SIG-M5 (cell line): ENCODE data around the gene NDUFAF2.
"Not testable (repeated sequence)": the region's sequence is repeated elsewhere in the genome, so short reads cannot be mapped to it uniquely, and the experiment has no call there.

ENCODE experiments used
- DNase-seq: peaks from one replicate; lab custom pipeline; 2025; lab: John Stamatoyannopoulos, UW

NDUFAF2 gene, protein sequence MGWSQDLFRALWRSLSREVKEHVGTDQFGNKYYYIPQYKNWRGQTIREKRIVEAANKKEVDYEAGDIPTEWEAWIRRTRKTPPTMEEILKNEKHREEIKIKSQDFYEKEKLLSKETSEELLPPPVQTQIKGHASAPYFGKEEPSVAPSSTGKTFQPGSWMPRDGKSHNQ

DNA sequence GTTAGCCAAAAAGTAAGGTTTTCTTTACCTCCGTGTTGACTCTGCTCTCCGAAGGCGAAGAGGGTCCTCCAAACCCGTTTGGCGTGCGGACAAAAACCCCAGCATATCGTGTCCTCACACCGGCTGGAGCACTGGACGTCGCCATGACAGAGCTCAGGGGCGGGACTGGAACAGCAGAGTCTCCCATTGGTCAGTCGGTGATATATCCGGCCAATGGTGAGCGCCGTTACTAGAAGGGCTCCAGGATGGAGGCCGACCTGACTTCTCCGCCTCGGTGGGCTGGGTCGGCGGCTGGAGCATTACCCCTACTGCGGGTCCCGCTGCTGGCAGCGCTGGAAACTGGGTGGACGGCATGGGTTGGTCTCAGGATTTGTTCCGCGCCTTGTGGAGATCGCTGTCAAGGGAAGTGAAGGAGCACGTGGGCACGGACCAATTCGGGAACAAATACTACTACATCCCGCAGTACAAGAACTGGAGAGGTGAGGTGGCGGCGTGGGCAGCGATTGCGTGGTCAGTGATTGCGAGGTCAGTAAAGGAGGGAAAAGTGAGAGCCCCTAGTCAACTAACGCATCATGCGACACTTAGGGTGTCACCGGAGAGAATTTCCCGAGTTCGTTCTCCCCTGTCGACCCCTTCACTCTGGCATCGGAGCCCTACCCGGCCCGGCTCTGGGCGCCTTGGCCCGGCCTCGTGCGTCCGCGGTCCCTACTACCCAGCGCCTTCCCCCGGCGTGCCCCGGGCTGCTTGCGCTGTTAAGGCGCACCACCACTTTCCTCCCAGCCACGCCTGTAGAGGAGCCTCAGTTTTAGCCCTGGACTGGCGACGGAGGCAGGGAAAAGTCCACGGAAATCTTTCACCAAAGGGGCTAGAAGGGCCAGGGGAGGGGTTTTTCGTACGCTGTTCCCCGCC is at the start of gene NDUFAF2, which contains the start of gene ERCC8:
NDUFAF2 (plus strand) TSS at position 302 of the 909 bp plus-strand sequence; CDS start at position 353, 51 bp downstream.
ERCC8 (minus strand) TSS at position 167 of the 909 bp plus-strand sequence; CDS start at position 105, 62 bp downstream.
- peak; percentile 75 for DNase-seq

DNA sequence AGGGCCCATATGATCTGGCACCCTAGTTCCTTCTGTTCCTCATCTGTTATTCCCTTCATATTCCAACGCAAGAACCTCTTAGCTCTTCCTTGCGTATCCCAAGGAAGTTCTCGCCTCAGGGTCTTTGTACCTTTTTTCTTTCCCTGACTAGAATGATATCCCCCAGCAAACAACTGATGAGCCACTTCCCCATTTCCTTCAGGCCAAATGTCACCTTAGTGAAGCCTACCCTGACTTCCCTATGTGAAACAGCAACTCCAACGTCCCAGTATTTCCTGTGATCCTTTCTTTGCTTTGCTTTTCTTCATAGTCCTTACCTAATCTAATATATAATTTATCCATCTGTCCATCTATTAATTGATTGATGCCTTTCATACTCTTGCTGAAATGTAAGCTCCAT is 48.0 kb upstream of the NDUFAF2 start:
- no peak for DNase-seq

DNA sequence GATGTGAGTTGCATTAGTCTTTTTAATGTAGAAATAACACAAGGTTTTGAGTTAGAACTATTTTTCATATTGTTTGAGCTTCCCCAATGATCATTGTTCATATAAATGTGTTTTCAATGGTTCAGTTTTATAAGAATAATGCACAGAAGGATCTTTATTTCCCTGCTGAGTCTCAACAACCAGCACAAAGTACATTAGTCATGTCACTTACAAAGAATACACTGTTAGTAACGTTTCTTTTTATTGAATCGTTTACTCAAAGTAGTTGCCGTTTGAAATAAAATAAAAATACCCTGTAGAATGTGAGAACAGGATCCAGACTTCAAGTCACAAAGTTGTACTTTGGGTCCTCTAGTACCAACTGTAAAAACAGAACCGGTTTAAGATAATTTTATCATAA is 41.6 kb upstream of the NDUFAF2 start:
- DNase-seq, result no peak

DNA sequence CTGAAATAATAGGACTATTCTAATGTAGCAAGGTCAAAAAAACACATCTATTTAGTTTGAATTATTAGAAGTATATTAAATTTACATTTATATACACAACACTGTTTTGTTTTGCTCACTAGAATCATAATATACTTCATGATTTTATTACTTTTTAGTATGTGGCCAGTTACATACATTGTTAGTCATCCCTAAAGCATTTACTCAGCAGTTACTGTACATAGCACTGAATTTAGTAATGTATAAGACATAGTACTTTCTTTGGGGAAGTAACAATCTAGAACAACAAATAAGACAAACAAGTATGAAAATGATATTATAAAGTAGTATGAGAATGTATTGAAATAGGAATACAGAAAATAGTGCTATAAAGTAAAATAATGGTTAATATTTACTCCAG is 28.4 kb upstream of the NDUFAF2 start:
- no peak for DNase-seq

DNA sequence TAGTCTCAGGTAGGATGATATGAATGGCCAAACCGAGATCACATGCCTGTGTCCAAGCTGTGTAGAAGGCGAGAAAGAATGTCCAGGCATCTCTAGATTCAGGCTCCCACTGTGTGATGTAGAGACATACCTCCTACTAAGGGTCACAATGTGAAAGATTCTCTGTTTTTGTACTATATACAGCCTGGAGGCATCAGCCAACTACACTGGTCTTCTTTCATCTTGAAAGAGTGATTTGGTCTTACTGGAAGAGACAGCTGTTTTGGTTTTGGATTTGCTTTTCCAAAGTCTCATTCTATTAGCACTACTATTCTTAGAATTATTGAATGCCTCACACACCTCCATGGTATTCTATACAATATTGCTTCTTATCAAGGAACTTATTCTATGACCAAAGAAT is 26.5 kb upstream of the NDUFAF2 start:
- DNase-seq, result no peak

DNA sequence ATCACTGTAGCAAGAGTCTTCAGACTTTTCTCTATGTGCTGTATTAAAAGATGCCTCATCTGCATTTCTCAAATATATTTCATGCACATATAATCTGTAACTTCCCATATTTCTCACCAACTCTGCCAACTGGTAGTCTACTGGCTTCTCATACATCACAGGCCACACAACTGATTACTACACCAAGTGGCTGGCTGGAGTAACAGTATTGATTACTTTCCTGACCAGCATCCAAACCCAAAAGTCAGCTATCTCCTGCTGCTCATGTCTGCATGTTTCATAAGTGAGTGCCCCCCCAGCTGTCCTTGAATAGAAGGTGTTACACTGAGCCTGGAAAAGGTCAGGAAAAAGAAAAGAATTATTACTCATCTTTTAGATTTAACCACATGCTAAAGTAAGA is 17.6 kb upstream of the NDUFAF2 start:
- no peak for DNase-seq

DNA sequence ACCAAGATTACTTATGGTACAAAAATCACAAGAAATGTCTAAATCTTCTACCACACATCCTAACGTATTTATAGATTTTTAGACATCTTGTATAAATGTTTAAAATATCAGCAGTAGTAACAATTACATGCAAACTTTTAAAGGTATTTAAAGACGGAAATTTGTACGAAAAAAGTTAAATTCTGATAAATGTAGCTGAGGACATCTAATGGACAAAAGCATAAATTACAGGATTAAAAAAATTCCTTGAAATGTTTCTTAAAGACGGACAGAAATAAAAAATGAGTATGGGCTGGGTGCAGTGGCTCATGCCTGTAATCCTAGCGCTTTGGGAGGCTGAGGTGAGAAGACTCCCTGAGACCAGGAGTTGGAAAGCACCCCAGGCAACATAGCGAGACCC is 16.0 kb upstream of the NDUFAF2 start:
- DNase-seq, result no peak

DNA sequence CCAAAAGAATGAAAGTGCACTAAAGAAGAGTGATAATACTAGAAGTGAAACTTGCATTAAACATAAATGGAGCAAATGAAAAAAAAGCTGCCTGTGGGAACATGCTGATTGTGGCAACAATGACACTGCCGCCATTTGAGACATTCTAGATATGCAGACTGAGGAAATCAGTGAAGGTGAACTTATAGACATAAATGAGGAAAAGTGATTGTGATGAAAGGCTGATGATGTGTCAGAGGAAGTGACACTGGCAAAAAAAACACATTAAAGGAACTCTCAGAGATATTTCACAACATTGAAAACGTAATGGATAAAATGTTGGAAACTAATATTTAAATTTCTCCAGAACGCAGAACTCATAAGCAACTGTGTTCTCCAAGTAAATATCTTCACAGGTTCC is 1.4 kb upstream of the NDUFAF2 start:
- no peak for DNase-seq

DNA sequence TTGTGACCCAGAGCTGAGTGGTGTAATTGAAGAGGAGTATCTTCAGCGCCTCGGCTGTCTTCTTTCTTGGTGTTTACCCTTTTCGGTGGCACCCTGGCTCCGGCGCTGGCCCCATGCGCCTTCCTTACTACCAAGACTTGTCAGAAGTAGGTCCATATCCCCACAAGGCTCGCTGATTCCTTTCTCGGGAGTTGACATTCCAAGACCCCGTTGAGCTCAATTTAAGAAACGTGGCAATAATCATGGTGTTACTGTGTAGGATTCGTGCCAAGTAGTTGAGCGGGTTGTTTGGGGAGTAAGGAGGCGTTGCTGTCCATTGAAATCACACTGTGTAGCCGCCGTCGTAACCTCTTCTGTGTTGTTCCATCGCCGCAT is 795 bp downstream of the NDUFAF2 start:
- no peak for DNase-seq

DNA sequence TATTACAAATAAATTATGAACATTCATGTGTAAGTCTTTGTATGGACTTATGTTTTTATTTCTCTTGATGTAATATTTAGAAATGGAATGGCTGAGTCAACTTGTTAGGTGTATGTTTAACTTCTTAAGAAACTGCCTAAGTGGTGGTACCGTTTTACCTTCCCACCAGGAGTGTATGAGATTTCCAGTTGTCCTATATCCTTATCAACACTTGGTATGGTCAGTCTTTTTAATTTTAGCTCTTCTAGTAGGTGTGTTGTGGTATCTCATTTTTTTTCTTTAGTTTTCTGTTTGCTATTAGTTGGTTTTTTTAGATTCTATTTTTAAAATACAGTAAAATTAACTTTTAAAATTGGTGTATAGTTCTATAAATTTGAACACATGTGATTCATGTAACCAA is 3.7 kb downstream of the NDUFAF2 start:
- no peak for DNase-seq

DNA sequence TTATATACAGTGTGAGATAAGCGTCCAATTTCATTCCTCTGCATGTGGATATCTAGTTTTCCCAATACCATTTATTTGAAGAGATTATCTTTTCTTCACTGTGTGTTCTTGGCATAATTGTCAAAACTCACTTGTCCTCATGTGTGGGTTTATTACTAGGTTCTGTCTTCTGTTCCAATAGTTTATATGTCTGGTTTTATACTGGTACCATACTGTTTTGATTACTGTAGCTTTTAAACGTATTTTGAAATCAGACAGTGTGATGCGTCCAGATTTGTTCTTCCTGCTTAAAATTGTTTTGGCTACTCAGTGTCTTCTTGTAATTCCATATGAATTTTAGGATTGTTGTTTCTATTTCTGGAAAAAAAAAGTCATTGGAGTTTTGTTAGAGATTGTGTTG is 10.2 kb downstream of the NDUFAF2 start:
- no peak for DNase-seq

DNA sequence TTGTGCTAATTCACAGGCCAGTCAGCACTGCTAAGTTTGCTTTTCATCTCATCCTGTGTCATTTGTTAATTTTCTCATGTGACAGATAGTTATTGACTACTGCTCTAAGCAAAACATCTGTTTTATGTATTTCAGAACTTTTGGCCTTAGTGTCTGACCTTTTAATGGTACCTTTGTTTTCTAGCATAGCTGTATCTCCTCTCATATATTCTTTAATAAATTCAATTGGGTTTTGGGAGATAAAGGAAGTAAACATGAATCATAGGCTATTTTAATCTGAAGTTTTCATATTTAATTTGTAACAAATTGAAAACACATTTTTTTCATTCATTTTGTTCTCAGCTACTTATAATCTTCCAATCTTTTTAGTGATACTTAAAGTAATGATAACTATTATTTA is 13.1 kb downstream of the NDUFAF2 start:
- no peak for DNase-seq

DNA sequence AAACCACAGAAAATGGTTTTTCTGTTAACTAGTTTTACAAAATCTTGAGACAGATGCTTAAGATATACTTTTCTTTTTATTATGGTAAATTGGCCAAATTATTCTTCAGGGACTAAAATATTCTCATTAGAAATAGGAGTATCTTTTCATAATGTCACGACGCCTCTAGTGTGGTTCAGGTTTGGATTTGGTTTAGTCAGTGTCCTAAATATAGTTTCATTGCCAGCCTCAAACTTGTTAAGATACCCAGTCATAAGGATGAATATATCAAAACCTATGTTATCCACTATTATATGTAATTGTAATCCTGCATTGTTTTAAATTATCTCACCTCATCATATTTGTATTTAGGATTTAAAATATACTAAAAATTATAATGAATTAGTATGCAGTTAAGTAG is 13.7 kb downstream of the NDUFAF2 start:
- DNase-seq, result no peak

DNA sequence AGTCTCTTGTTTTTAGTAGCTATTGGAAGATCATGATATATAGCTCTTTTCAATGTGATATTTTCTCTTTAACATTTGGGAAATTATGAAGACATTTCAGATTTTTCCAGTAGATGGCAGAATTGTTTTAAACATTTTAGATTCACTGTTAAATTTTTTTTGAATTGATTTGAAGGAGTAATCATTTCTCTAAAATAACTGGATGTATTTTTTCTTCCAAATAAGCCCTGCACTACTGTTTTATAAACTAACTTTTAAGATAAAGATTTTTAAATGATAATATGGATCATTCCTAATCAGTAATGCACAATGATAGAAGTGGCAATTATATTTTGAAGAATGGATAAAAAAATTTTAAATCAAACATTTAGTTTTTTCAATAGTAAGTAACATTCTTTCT is 14.2 kb downstream of the NDUFAF2 start:
- no peak for DNase-seq

DNA sequence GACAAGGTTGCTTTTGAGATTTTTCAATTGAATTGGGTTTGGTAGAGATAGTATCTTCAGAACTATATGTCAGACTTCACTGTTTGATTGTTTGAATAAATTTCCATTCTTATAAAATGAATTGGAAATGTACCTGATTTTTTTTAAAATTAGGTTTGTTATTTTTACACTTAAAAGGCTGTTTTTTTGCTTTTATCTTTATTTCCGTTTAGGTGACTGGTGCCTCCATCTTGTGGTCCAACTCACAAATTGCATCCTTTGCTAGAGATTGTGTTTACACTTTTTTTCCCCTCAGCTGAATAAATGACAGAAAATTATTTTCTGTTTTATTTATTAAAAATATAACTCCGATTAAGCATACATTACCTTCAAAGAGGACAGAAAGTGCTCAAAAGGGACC is 15.6 kb downstream of the NDUFAF2 start:
- no peak for DNase-seq

DNA sequence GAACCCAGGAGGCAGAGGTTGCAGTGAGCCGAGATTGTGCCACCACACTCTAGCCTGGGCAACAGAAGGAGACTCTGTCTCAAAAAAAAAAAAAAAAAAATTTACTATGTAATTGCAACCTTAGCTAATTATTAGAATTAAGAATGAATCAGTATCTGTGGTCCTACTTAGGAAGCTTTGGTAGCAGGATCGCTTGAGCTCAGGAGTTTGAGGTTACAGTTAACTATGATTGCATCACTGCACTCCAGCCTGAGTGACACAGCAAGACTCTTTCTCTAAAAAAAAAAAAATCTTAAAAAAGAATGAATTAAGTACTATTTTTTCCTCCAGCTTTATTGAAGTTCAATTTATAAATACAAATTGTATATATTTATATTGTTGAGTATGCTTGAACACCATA is 16.7 kb downstream of the NDUFAF2 start:
- peak; percentile 52 for DNase-seq

DNA sequence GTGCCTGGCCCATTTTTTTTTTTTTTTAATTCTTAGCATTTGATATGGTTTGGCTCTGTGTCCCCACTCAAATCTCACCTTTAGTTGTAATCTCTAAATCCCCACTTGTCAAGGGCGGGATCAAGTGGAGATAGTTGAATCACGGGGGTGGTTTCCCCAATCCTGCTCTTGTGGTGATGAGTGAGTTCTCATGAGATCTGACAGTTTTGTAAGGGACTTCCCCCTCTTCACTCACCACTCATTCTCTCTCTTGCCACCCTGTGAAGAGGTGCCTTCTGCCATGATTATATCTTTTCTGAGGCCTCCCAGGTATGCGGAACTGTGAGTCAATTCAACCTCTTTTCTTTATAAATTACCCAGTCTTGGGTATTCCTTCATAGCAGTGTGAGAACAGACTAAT is 27.2 kb downstream of the NDUFAF2 start:
- DNase-seq, result no peak

DNA sequence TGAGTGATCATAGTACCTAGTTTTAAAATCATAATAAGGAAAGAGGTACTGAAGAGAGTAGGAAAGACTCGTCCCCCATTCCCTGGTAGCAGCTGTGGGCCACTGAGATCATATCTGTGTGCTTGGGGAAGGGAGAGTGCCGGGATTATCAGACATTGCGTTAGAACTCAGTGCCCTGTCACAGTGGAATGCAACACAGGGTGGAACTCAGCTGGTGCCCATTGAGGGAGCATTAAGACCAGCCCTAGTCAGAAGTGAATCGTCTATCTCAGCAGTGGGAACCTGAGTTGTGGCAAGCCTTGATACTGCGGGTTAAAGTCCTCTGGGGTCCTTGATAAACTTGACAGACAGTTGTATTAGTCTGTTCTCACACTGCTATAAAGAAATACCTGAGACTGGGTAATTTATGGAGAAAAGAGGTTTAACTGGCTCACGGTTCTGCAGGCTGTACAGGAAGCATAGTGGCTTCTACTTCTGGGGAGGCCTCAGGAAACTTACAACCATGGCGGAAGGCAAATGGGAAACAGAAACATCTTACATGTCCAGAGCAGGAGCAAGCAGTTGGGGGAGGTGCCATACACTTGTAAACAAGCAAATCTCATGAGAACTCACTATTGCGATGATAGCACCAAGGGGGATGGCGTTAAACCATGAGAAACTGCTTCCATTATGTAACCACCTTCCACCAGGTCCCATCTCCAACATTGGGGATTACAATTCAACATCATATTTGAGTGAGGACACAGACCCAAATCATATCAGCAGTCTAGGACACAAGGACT is 33.1 kb downstream of the NDUFAF2 start:
- no peak for DNase-seq

DNA sequence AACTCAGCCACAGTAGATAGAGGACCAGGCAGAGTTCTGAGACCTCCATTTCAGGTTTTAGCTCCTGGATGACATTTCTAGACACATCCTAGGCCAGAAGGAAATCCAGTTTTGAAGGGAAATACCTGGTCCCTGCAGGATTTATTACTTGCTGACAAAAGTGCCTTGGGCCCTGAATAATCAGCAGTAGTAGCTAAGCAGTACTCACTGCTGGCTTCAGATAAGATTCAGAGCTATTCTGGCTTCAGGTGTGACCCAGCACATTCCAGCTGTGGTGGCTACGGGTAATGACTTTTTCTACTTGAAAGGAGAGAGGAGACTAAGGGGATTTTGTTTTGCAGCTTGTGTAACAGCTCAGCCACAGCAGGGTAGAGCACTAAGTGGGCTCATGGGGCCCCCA is 34.0 kb downstream of the NDUFAF2 start:
- DNase-seq, result no peak

DNA sequence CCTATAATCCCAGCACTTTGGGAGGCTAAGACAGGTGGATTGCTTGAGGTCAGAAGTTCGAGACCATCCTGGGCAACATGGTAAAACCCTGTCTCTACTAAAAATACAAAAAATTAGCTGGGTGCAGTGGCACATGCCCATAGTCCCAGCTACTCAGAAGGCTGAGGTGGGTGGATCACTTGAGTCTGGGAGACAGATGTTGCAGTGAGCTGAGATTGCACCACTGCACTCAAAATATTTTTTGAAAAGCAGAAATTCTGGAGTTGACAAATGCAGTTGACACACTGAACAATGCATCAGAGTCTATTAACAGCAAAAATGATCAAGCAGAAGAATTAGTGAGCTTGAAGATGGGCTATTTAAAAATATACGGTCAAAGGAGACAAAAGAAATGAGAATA is 35.5 kb downstream of the NDUFAF2 start:
- DNase-seq, result no peak

DNA sequence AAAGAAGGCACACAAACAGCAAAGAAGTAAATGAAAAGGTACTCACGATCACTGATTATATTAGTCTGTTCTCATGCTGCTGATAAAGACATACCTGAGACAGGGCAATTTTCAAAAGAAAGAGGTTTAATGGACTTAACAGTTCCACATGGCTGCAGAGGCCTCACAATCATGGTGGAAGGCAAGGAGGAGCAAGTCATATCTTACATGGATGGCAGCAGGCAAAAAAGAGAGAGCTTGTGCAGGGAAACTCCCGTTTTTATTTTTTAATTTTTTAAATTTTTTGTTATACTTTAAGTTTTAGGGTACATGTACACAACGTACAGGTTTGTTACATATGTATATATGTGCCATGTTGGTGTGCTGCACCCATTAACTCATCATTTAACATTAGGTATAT is 37.1 kb downstream of the NDUFAF2 start:
- not testable (repeated sequence) for DNase-seq

DNA sequence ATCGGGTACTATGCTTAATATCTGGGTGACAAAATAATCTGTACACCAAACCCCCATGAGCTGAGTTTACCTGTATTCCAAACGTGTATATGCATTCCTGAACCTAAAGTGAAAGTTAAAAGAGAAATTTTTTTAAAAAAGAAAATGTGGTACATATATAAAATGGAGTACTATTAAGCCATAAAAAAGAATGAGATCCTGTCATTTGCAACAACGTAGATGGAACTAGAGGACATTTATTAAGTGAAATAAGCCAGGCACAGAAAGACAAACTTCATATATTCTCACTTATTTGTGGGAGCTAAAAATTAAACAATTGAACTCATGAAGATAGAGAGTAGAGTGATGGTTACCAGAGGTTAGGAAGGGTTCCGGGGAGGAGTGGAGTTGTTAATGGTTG is 44.8 kb downstream of the NDUFAF2 start:
- no peak for DNase-seq

DNA sequence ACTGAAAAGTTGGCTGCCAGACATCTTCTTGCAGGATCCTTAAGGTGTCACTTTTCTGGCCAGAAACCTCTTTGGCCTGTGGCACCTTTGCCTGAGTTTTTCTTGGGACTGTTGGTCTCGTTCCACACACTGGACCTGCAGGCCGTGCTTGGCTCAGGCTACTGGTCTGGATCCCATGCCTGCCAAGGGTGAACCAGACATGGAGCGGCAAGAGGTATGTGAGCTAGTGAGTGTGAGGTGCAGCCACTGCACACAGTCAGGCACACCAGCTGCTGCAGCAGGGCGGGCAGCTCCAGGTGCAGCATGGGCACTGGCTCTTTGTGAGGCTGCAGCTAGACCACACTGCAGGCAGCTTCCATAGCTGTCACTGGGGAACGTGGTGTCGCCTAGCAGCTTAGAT is 47.9 kb downstream of the NDUFAF2 start:
- no peak for DNase-seq
